HG03039 (cell line): Measurements from ENCODE around the gene RBPJL.

ENCODE experiments used
- ATAC-seq: cut with Tn5 transposase; IDR thresholded peaks from one replicate; pipeline ENCODE4 v1.9.1; 2021; ENCODE audit warnings: mild to moderate bottlenecking, moderate library complexity; ENCODE audit not compliant: unreplicated experiment

The RBPJL gene

GRCh38 chr20:45292343-45292742 lies 14.3 kb upstream of the RBPJL start:
- no peak for ATAC-seq

GRCh38 chr20:45293041-45294002 lies 13.3 kb upstream of the RBPJL start:
- ATAC-seq = peak; percentile 53

GRCh38 chr20:45294003-45294368 lies 12.7 kb upstream of the RBPJL start:
- ATAC-seq = no peak

- no peak for ATAC-seq
Observed at GRCh38 chr20:45294659-45295058, 12.0 kb upstream of the RBPJL start.

GRCh38 chr20:45297786-45298497 lies 8.7 kb upstream of the RBPJL start:
- ATAC-seq = no peak

- ATAC-seq = no peak
Observed at GRCh38 chr20:45299786-45300185, 6.9 kb upstream of the RBPJL start.

GRCh38 chr20:45300961-45301360 lies 5.7 kb upstream of the RBPJL start:
- no peak for ATAC-seq

GRCh38 chr20:45301824-45302271 lies 4.8 kb upstream of the RBPJL start:
- no peak for ATAC-seq

GRCh38 chr20:45303586-45304463 lies 2.8 kb upstream of the RBPJL start:
- no peak for ATAC-seq

- ATAC-seq = no peak
Observed at GRCh38 chr20:45304464-45304999, 2.1 kb upstream of the RBPJL start.

GRCh38 chr20:45305262-45305661 lies 1.4 kb upstream of the RBPJL start:
- ATAC-seq = no peak

- no peak for ATAC-seq
Observed at GRCh38 chr20:45307076-45307640, 518 bp downstream of the RBPJL start.

GRCh38 chr20:45308117-45308778 lies 1.6 kb downstream of the RBPJL start, which contains the start of gene MATN4:
MATN4 (minus strand) TSS chr20:45308299; CDS start chr20:45305582, 2,717 bp downstream.
- ATAC-seq = no peak

GRCh38 chr20:45309075-45309474 lies 2.4 kb downstream of the RBPJL start:
- ATAC-seq = no peak

- no peak for ATAC-seq
Observed at GRCh38 chr20:45311589-45312211, 5.1 kb downstream of the RBPJL start.

- no peak for ATAC-seq
Observed at GRCh38 chr20:45312241-45312640, 5.6 kb downstream of the RBPJL start.

GRCh38 chr20:45313065-45313695 lies 6.5 kb downstream of the RBPJL start:
- no peak for ATAC-seq

GRCh38 chr20:45313943-45314342 lies 7.3 kb downstream of the RBPJL start:
- ATAC-seq = no peak

- no peak for ATAC-seq
Observed at GRCh38 chr20:45315672-45316071, 9.0 kb downstream of the RBPJL start.
